Kidney (tissue), 14 donors: ENCODE results near the gene MYBPH. TPM values are rescaled to one million over a fixed set of nuclear protein-coding genes. Genes with fewer than 3 reads are reported as not detected.

Experiments used
- DNase-seq, 5 donors: peaks; one replicate each; pipeline ENCODE4 v3.0.0-alpha.2; 2013 to 2020
- FAIRE-seq: peaks from 2 replicates; lab custom pipeline; 2012; peaks lifted over from hg19 to GRCh38; lab: Jason Lieb, UNC
- H3K27ac ChIP-seq, 2 donors: one replicate each; pipeline ENCODE4 v1.7.0; 2013; ENCODE audit warnings: low read depth in 2 of 2, low read length in 2 of 2, inconsistent platforms in 1 of 2
- H3K27me3 ChIP-seq: one replicate; pipeline ENCODE4 v1.7.1; 2013; ENCODE audit warnings: low read length, inconsistent platforms; ENCODE audit not compliant: control insufficient read depth, insufficient read depth
- H3K36me3 ChIP-seq, 3 donors: one replicate each; pipeline versions ENCODE4 v1.7.0 to v1.7.1; 2013; ENCODE audit warnings: low read length in 3 of 3, control low read depth in 1 of 3, inconsistent platforms in 1 of 3; ENCODE audit not compliant: insufficient read depth in 3 of 3, control insufficient read depth in 2 of 3
- H3K4me1 ChIP-seq, 3 donors: one replicate each; pipeline versions ENCODE4 v1.7.0 to v1.7.1; 2013; ENCODE audit warnings: low read length in 3 of 3, inconsistent platforms in 1 of 3, low read depth in 1 of 3; ENCODE audit not compliant: control insufficient read depth in 2 of 3, insufficient read depth in 2 of 3
- H3K4me3 ChIP-seq, 3 donors: one replicate each; pipeline versions ENCODE4 v1.7.0 to v1.8.1; 2013; ENCODE audit warnings: low read length in 3 of 3, control low read depth in 1 of 3, inconsistent platforms in 1 of 3
- H3K9ac ChIP-seq, 3 donors: one replicate each; pipeline versions ENCODE4 v1.7.0 to v1.7.1; 2013; ENCODE audit warnings: low read length in 3 of 3, control low read depth in 1 of 3, inconsistent platforms in 1 of 3
- H3K9me3 ChIP-seq, 3 donors: one replicate each; pipeline versions ENCODE4 v1.7.0 to v1.7.1; 2013; ENCODE audit warnings: low read length in 3 of 3, control low read depth in 1 of 3, inconsistent platforms in 1 of 3; ENCODE audit not compliant: control insufficient read depth in 2 of 3, insufficient read depth in 1 of 3
- CTCF ChIP-seq: IDR thresholded peaks from 3 replicates; pipeline ENCODE4 v1.5.1; 2012; ENCODE audit warnings: mild to moderate bottlenecking, moderate library complexity, borderline replicate concordance; ENCODE audit not compliant: insufficient read depth; ENCODE audit errors: extremely low read depth
- intact Hi-C: fragments of 100-400 bp; cut with DNase I; formaldehyde crosslinking; loops from one replicate; pipeline ENCODE4 v1.11.1; 2022
- polyA plus RNA-seq: library from polyadenylated mRNA; stranded (reverse); fragments of 350-450 nt; fragmentation: Illumina TruSeq; extraction: RNeasy Lipid Tissue Mini Kit (QIAGEN cat#74804); gene quantifications from one replicate; pipeline ENCODE4 v1.2.3, GENCODE V29; 2014; ENCODE audit warnings: low read depth, low replicate concordance; ENCODE audit not compliant: insufficient read depth
- total RNA-seq: library from RNA; stranded (reverse); fragmentation: NEBNext Ultra II Directional; extraction: Animal tissue kit (Norgen Biotek cat#: 25700); gene quantifications from one replicate; pipeline ENCODE4 v1.2.1, GENCODE V29; 2021
- donor health status: control.
- donor health status: control.
- donor health status: control.
- donor health status: control.
- donor health status: control.
- donor health status: DM: yes; HTN: yes; CAD: no.
- donor health status: Normal renal cell carcinoma (clear cell type).

The MYBPH gene
- total and polyA plus RNA-seq, 2 donors from 2014 or later: 2.3 TPM; not detected in 1

DNA sequence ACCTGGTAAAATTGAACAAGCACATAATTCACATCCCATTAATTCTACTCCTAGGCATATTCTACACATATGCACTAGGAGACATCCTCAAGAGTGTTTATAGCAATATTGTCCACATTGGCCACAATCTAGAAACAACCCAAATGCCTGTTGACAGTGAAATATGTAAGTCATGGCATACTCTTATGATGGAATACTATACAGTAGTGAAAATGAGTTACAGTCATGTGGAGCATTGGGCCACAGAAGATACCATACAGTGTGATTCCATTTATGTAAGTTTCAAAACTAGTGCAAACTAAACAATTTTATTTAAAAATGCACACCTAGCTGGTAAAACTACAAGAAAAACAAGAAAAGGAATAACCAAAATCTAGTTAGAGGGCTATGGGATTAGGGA is 34.7 kb upstream of the MYBPH start:
- no peaks in the 10 kb centered on the region for H3K9me3 ChIP-seq
- no peak overlapping the region for H3K27ac ChIP-seq
- H3K4me3 ChIP-seq: no peak overlapping the region
- DNase-seq (no peak), FAIRE-seq (no peak)
- no peak overlapping the region for H3K9ac ChIP-seq
- TF ChIP-seq CTCF: no peak
- no peaks in the 10 kb centered on the region for H3K36me3 ChIP-seq
- intact Hi-C loops: no loop called here
- H3K4me1 ChIP-seq: no peaks in the 10 kb centered on the region
- no peaks in the 10 kb centered on the region for H3K27me3 ChIP-seq

GRCh38 chr1:203208181-203208580 is 32.6 kb upstream of the MYBPH start:
- DNase-seq: no peak
- no peaks in the 10 kb centered on the region for H3K4me1 ChIP-seq
- H3K9me3 ChIP-seq: no peaks in the 10 kb centered on the region
- no peaks in the 10 kb centered on the region for H3K27me3 ChIP-seq
- intact Hi-C loops: no loop called here
- H3K4me3 ChIP-seq: no peak overlapping the region
- no peak overlapping the region for H3K27ac ChIP-seq
- no peak overlapping the region for H3K9ac ChIP-seq
- FAIRE-seq: no peak
- no peak for TF ChIP-seq CTCF
- no peaks in the 10 kb centered on the region for H3K36me3 ChIP-seq

- H3K27ac ChIP-seq: no peak overlapping the region
- TF ChIP-seq CTCF: no peak
- FAIRE-seq (no peak), DNase-seq (no peak)
- no peak overlapping the region for H3K9ac ChIP-seq
- no peak overlapping the region for H3K4me3 ChIP-seq
- no peaks in the 10 kb centered on the region for H3K27me3 ChIP-seq
- no peaks in the 10 kb centered on the region for H3K9me3 ChIP-seq
- intact Hi-C loops: no loop called here
- H3K4me1 ChIP-seq: no peaks in the 10 kb centered on the region
- no peaks in the 10 kb centered on the region for H3K36me3 ChIP-seq
These were observed 32.1 kb upstream of the MYBPH start for GRCh38 chr1:203207751-203208150.

DNA sequence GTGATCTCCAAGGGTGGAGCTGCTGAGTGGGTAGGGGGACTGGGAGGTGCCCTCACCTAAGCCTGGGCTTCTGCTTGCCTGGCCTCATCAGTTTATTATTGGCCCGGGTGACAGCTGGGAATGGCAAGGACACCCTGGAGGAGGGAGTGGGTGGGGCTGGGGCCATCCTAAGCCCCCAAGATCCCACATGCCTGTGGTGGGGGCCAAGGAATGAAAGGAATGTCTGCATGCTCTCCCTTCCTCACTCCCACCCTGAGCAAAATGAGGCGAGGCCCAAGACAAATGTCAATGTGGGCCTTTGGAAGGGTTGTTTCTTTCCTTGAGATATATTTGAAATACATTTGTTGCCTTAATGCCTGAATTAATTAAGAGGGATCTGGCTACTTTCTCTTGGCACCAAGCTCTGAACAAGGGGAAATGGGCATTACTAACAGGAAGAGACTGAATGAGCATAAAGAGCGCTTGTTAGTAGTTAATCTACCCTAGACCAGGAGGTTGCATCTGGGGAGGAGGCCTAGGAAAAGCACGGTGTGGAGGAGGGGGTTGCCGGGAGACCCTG is 30.6 kb upstream of the MYBPH start:
- DNase-seq: no peak
- Histone ChIP-seq H3K9me3 (no peaks in the 10 kb centered on the region), H3K36me3 (no peaks in the 10 kb centered on the region), H3K27ac (no peak overlapping the region), H3K27me3 (no peaks in the 10 kb centered on the region), H3K4me3 (no peak overlapping the region), H3K9ac (no peak overlapping the region), H3K4me1 (no peaks in the 10 kb centered on the region)
- FAIRE-seq: no peak
- intact Hi-C loops: no loop called here
- TF ChIP-seq CTCF: no peak
